ENCODE results near the gene ADGRG4.

DNA sequence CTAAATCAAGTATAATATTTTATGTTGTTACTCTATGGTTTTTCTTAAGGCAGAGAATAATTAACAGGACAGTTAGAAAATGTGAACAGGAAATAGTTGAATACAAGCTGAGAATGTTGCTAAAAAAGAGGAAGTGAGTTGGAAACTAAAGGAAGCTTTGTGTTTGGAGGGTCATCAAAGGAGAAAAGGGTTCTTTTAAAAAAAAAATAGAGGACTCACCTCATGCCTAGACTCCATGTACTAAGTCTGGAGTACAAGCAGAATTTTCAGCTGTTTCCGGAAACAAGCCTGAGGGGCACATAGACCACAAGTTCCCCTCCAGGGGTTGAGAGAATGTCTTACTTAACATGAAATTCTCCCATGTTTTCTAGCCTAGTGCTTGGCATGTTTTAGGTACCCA lies 29.5 kb upstream of the ADGRG4 start:
- TF ChIP-seq, protein P1, sequence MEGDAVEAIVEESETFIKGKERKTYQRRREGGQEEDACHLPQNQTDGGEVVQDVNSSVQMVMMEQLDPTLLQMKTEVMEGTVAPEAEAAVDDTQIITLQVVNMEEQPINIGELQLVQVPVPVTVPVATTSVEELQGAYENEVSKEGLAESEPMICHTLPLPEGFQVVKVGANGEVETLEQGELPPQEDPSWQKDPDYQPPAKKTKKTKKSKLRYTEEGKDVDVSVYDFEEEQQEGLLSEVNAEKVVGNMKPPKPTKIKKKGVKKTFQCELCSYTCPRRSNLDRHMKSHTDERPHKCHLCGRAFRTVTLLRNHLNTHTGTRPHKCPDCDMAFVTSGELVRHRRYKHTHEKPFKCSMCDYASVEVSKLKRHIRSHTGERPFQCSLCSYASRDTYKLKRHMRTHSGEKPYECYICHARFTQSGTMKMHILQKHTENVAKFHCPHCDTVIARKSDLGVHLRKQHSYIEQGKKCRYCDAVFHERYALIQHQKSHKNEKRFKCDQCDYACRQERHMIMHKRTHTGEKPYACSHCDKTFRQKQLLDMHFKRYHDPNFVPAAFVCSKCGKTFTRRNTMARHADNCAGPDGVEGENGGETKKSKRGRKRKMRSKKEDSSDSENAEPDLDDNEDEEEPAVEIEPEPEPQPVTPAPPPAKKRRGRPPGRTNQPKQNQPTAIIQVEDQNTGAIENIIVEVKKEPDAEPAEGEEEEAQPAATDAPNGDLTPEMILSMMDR (IDR thresholded peaks at IDR 0.05) = no peak
- TF ChIP-seq POLR2AphosphoS5 (IDR thresholded peaks at IDR 0.05; ENCODE audit: low read depth, low read length) (no peak), REST (IDR thresholded peaks at IDR 0.05; ENCODE audit: insufficient read depth in 1 of 2, low read depth in 2 of 2, low read length in 1 of 2) (no peak), SIN3A (IDR thresholded peaks at IDR 0.05; ENCODE audit: borderline replicate concordance, insufficient read depth, low read depth, low read length) (no peak), TCF7L2 (IDR thresholded peaks at IDR 0.05; ENCODE audit: low read depth, low read length) (no peak)
